Thoracic aorta (tissue), 2 donors: ENCODE results near the gene MRGPRF. TPM values are rescaled to one million over a fixed set of nuclear protein-coding genes. Genes with fewer than 3 reads are reported as not detected.

Experiments
- ATAC-seq: fragments of 150-250 bp; one replicate; pipeline ENCODE4 v1.8.0; 2017; ENCODE audit warnings: low read depth; ENCODE audit not compliant: insufficient number of reproducible peaks, low FRiP score
- DNase-seq: peaks from one replicate; pipeline ENCODE4 v3.0.0-alpha.2; 2020; ENCODE audit warnings: low spot score
- H3K27ac ChIP-seq, 2 donors: fragments of 200-600 bp; sonication (generic); 1 replicate in 1 of 2; 2 replicates in 1 of 2; pipeline ENCODE4 v1.5.1; 2016; ENCODE audit warnings: mild to moderate bottlenecking in 2 of 2, moderate library complexity in 2 of 2
- H3K27me3 ChIP-seq: fragments of 200-600 bp; sonication (generic); replicated peaks from 2 replicates; pipeline ENCODE4 v1.6.0; 2016; ENCODE audit warnings: mild to moderate bottlenecking; ENCODE audit not compliant: insufficient read depth
- H3K36me3 ChIP-seq: fragments of 200-600 bp; sonication (generic); one replicate; pipeline ENCODE4 v1.5.1; 2016
- H3K4me1 ChIP-seq, 2 donors: fragments of 200-600 bp; sonication (generic); 1 replicate in 1 of 2; 2 replicates in 1 of 2; pipeline versions ENCODE4 v1.5.1 to v1.6.0; 2016; ENCODE audit warnings: low read depth in 2 of 2, mild to moderate bottlenecking in 1 of 2; ENCODE audit not compliant: control insufficient read depth in 1 of 2
- H3K4me3 ChIP-seq: fragments of 200-600 bp; sonication (generic); 2 replicates; pipeline ENCODE4 v1.5.1; 2016; ENCODE audit warnings: mild to moderate bottlenecking
- H3K9me3 ChIP-seq: fragments of 200-600 bp; sonication (generic); 2 replicates; pipeline ENCODE4 v1.5.1; 2016
- total RNA-seq, 2 donors: library from RNA; depleted of rRNA; stranded (reverse); fragments of >200 nt; gene quantifications; one replicate each; pipeline versions ENCODE4 v1.1.0 to v1.2.3, GENCODE V29; 2016
- TF ChIP-seq, protein P1 (sequence below): fragments of 200-600 bp; sonication (generic); IDR thresholded peaks from one replicate; pipeline ENCODE4 v1.5.1; 2019; ENCODE audit warnings: antibody characterized with exemption

MRGPRF gene, protein sequence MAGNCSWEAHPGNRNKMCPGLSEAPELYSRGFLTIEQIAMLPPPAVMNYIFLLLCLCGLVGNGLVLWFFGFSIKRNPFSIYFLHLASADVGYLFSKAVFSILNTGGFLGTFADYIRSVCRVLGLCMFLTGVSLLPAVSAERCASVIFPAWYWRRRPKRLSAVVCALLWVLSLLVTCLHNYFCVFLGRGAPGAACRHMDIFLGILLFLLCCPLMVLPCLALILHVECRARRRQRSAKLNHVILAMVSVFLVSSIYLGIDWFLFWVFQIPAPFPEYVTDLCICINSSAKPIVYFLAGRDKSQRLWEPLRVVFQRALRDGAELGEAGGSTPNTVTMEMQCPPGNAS
- total RNA-seq: 100 to 1,000 TPM in 1 of 2 donors, 10 to 100 TPM in 1; 67.5 to 171 TPM

DNA sequence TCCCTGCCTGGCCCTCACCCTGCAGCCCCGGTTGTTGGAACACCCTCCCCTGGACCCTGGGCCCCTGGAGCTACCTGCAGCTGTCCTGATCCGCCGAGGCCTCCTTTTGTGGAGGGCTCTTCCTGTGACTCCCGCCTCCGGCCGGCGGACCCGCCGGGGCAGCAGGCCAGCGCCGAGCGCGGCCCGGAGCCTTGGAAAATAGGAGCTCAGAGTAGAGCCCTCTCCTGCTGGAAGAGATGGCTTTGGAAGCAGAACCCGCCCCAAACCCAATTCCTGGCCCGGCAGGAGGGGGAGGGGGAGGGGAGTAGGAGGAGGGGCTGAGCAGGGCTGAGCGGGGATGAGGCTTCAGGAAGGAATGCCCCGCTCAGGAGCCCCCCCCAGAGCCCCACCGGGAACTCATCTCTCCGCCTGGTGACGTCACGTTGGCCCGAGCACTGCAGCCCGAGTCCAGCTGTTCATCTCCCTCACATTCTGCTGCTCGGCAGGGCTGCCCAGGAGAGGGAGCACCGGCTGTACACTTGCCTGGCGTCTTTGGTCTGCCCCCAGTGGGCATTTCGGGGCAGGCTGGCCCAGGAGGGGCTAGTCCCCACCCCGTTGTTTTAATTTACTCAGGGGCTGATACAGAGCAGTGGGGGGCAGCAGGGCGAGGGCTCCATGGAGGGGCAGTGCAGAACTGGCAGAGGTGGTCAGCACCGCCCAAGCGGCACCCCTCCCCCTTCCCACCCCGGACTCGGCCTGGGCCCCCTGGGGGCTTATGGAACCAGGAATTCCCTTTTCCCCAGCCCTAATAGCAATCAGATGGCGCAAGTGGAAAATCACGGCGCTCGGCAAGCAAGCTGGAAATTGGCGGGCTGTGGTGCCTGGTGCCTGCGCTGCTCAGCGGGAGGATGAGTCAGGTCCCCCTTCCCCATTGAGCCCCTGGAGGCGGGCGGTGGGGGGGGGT, at the start of gene MRGPRF:
TSS of gene MRGPRF (minus strand) at position 238 of the 943 bp plus-strand sequence. CDS start 3,345 bp downstream, outside the sequence.
- Histone ChIP-seq H3K27me3 (no peaks in the 10 kb centered on the region), H3K27ac (peak within 1 kb of the TSS; percentile 95 to 96), H3K4me3 (peak within 1 kb of the TSS; percentile 81), H3K36me3 (peaks cover under 1% of the 10 kb centered on the region), H3K4me1 (peaks cover 23 to 57% of the 10 kb centered on the region in 2 donors), H3K9me3 (no peaks in the 10 kb centered on the region)
- DNase-seq (peak; percentile 91), ATAC-seq (peak; percentile 38)
- TF ChIP-seq, protein P1, sequence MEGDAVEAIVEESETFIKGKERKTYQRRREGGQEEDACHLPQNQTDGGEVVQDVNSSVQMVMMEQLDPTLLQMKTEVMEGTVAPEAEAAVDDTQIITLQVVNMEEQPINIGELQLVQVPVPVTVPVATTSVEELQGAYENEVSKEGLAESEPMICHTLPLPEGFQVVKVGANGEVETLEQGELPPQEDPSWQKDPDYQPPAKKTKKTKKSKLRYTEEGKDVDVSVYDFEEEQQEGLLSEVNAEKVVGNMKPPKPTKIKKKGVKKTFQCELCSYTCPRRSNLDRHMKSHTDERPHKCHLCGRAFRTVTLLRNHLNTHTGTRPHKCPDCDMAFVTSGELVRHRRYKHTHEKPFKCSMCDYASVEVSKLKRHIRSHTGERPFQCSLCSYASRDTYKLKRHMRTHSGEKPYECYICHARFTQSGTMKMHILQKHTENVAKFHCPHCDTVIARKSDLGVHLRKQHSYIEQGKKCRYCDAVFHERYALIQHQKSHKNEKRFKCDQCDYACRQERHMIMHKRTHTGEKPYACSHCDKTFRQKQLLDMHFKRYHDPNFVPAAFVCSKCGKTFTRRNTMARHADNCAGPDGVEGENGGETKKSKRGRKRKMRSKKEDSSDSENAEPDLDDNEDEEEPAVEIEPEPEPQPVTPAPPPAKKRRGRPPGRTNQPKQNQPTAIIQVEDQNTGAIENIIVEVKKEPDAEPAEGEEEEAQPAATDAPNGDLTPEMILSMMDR: peak; percentile 72

DNA sequence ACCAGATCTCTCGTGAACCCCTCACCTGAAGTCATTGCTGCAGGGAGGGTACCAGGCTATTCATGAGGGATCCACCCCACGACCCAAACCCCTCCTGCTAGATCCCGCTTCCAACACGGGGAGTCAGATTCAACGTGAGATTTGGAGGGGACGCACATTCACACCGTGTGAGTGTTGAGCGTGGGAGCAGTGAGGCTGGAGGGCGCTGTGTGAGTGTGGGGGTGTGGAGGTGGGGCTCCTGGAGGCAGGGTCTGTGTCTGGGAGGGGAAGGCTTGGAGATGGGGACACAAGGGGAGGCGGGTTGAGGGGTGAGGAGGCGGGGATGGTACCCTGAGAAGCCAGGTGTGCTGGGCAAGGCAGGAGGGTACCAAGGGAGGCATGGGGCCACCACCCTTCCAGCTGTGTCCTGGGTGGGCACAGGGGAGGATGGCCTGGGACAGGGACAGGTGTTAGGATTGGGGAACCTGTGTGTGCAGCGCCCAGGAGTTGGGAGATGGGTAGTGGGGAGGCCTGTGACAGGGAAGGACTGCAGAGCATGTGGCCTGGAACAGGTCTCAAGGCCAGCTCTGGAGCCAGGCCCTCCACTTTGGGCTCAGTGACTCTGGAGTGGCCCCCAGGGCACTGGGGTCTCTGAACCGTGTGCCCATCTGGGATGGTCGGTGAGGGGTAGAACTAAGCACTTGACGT, 49.3 kb upstream of the MRGPRF start:
- H3K4me1 ChIP-seq: no peaks in the 10 kb centered on the region
- no peak overlapping the region for H3K4me3 ChIP-seq
- TF ChIP-seq, protein P1: no peak
- H3K36me3 ChIP-seq: peaks cover 36% of the 10 kb centered on the region
- H3K9me3 ChIP-seq: no peaks in the 10 kb centered on the region
- no peaks in the 10 kb centered on the region for H3K27me3 ChIP-seq
- H3K27ac ChIP-seq: no peak overlapping the region
- ATAC-seq: no peak
- DNase-seq: no peak

DNA sequence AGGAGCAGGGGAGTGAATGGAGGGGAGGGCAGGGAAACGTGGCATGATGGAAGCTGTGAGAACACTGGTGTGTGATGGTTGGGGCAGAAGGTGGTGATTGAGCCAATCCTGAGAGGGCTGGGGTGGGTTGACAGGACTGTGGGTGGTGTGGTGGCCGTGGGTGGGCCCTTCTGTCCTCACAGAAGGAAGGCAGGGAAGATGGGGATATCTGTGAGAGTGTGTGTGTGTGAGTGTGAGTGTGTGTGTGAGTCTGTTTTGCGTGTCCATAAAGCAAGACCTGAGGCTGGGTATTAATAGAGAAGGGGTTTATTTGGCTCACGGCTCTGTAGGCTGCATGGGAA, 48.6 kb upstream of the MRGPRF start:
- H3K9me3 ChIP-seq: no peaks in the 10 kb centered on the region
- H3K36me3 ChIP-seq: peaks cover 36% of the 10 kb centered on the region
- no peak overlapping the region for H3K4me3 ChIP-seq
- DNase-seq: no peak
- H3K27me3 ChIP-seq: no peaks in the 10 kb centered on the region
- H3K27ac ChIP-seq: no peak overlapping the region
- H3K4me1 ChIP-seq: no peaks in the 10 kb centered on the region
- ATAC-seq: no peak
- TF ChIP-seq, protein P1: no peak

DNA sequence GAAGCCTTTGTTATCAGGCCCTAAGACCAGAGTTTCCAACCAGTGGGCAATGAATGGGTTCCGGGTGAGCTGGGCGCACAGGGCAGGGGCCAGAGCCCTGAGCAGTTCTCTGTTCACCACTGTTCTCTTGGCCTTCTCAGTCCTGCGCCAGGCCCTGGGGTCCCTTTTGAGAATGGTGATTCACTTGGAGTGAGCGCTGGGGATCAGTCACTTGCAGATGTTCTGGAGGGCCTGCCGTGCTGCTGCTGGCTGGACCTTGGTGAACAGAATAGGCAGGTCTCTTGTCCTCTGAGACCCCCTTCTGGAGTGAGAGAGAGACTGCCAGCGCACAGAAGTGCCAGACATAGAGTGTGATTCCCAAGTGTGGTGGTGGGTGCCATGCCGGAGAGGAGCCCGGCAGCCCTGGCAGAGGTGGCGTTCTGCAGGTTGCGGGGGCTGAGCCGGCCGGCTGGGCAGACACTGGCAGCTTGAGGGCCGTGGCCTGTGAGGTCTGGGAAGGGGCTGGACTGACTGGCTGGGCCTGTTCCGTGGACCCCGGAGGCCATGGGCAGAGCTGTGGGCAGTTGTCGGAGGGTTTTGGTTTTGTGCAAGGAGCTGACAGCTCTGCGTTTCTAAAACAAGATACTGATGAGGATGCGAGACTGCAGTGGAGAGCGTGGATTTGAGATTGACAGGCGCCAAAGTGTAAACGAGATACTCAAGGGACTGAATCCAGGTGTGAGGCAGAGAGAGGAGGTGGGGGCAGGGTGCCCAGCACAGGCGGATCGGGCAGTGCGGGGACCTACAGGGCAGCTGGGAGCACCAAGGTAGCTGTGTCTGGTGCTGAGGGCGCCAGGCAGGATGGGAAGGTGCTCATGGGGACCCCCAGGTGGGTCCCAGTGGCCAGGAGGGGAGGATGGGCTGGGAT, 48.0 kb upstream of the MRGPRF start:
- Histone ChIP-seq H3K27me3 (no peaks in the 10 kb centered on the region), H3K27ac (no peak overlapping the region), H3K36me3 (peaks cover 36% of the 10 kb centered on the region), H3K9me3 (no peaks in the 10 kb centered on the region), H3K4me1 (no peaks in the 10 kb centered on the region), H3K4me3 (no peak overlapping the region)
- DNase-seq (no peak), ATAC-seq (no peak)
- TF ChIP-seq, protein P1: no peak
